Central memory CD4-positive, alpha-beta T cell (primary cell): ENCODE data around the gene TEX55.
"Not testable (repeated sequence)": the region's sequence is repeated elsewhere in the genome, so short reads cannot be mapped to it uniquely, and the experiment has no call there.

ENCODE experiments used
- DNase-seq: peaks from one replicate; pipeline ENCODE4 v3.0.0; 2022
- total RNA-seq, 3 experiments: gene quantifications; one replicate each; lab custom pipeline; 2026; lab: John Stamatoyannopoulos, UW

TEX55 gene
- total RNA-seq: 0 reads per million in 3 experiments

- DNase-seq: no peak
These were observed at the start of gene TEX55 for GRCh38 chr3:119145500-119146167. TSS of gene TEX55 (plus strand) at chr3:119146165. CDS start at chr3:119146190, 25 bp downstream.

- no peak for DNase-seq
These were observed 48.0 kb upstream of the TEX55 start for GRCh38 chr3:119098003-119098402.

- peak; percentile 28 for DNase-seq
These were observed 47.2 kb upstream of the TEX55 start for GRCh38 chr3:119098619-119099222.

- no peak for DNase-seq
These were observed 46.2 kb upstream of the TEX55 start for GRCh38 chr3:119099785-119100184.

GRCh38 chr3:119104031-119104430 is 41.9 kb upstream of the TEX55 start:
- no peak for DNase-seq

GRCh38 chr3:119118330-119118729 is 27.6 kb upstream of the TEX55 start:
- not testable (repeated sequence) for DNase-seq

- DNase-seq: no peak
These were observed 25.5 kb upstream of the TEX55 start for GRCh38 chr3:119120480-119120879.

- DNase-seq: no peak
These were observed 23.6 kb upstream of the TEX55 start for GRCh38 chr3:119122350-119122749.

GRCh38 chr3:119125342-119125741 is 20.6 kb upstream of the TEX55 start:
- no peak for DNase-seq

GRCh38 chr3:119125742-119126504 is 20.0 kb upstream of the TEX55 start:
- no peak for DNase-seq

- not testable (repeated sequence) for DNase-seq
These were observed 15.7 kb upstream of the TEX55 start for GRCh38 chr3:119130291-119130690.

GRCh38 chr3:119132291-119132690 is 13.7 kb upstream of the TEX55 start:
- not testable (repeated sequence) for DNase-seq

- DNase-seq: not testable (repeated sequence)
These were observed 6.6 kb upstream of the TEX55 start for GRCh38 chr3:119139360-119139759.

- no peak for DNase-seq
These were observed 5.5 kb upstream of the TEX55 start for GRCh38 chr3:119140466-119140865.

GRCh38 chr3:119145128-119145499 is 851 bp upstream of the TEX55 start:
- no peak for DNase-seq

- no peak for DNase-seq
These were observed 812 bp downstream of the TEX55 start for GRCh38 chr3:119146578-119147375.

- DNase-seq: no peak
These were observed 1.5 kb downstream of the TEX55 start for GRCh38 chr3:119147494-119147893.

- no peak for DNase-seq
These were observed 2.7 kb downstream of the TEX55 start for GRCh38 chr3:119148493-119149180.

- DNase-seq: no peak
These were observed 3.5 kb downstream of the TEX55 start for GRCh38 chr3:119149484-119149883.

- no peak for DNase-seq
These were observed 10.9 kb downstream of the TEX55 start for GRCh38 chr3:119156868-119157267.

- DNase-seq: no peak
These were observed 12.0 kb downstream of the TEX55 start for GRCh38 chr3:119157971-119158370.

- no peak for DNase-seq
These were observed 14.4 kb downstream of the TEX55 start for GRCh38 chr3:119160361-119160760.
